Erythroblast (primary cell): ENCODE measurements around the gene IL17D.
"Not testable (repeated sequence)": the region's sequence is repeated elsewhere in the genome, so short reads cannot be mapped to it uniquely, and the experiment has no call there.

Experiments used
- DNase-seq, 2 experiments: peaks; one replicate each; lab custom pipeline; 2025; lab: John Stamatoyannopoulos, UW
- GATA1 ChIP-seq: IDR thresholded peaks from 2 replicates; pipeline ENCODE4 v1.6.1; 2011; ENCODE audit warnings: low read depth, mild to moderate bottlenecking, control low read depth, low read length, moderate library complexity
- POLR2A ChIP-seq: IDR thresholded peaks from 2 replicates; pipeline ENCODE4 v1.6.1; 2011; ENCODE audit warnings: mild to moderate bottlenecking, low read length

IL17D gene

DNA sequence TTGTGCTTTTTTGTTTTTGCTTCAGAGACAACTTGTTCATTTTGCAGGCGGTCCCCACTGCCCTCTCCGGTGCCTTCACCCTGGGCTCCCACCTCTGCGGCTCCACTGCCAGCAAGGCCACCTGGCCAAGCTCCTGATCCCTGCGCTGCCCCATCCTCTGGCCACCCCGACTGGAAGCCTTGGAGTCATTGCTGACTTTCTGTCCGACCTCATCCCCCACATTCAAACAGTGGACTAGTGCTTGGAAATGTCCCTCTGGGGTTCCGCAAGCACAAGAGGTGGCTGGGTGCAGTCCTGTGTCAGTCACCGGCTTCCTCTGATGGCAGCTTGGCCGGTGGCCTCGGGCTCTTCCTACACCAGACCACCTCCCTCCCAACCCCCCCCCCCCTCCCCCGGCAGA lies 17.0 kb downstream of the IL17D start:
- no peak for DNase-seq
- TF ChIP-seq GATA1 (no peak), POLR2A (no peak)

DNA sequence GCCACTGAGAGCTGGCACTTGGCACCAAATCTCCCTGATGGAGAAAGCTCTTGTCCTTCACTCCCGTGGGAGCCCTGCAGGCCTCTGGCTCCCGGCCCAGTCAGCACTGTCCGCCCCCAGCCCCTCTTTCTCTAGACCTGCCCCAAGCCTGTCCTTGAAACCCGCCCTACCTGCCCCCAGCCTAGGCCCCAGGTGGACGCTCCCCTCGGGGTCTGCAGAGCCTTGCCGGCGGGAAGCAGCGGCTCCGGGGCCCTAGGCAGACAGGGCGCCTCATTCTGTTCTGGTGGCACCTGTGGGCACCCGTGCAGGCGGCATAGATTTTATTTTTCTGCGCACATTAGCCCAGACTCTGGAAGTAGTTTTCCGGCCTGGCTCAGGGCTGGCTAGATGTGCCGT lies 17.6 kb downstream of the IL17D start:
- TF ChIP-seq GATA1 (no peak), POLR2A (no peak)

GRCh38 chr13:20721454-20722357 lies 18.2 kb downstream of the IL17D start:
- no peak for TF ChIP-seq POLR2A
- TF ChIP-seq GATA1, result no peak
- peak; percentile 71 to 83 for DNase-seq

More for the DNA sequence above, 17.6 kb downstream of the IL17D start:
- DNase-seq, result no peak

- DNase-seq, result peak in 1 of 2 experiments; percentile 13
Observed at GRCh38 chr13:20727856-20728255, 24.4 kb downstream of the IL17D start.

GRCh38 chr13:20728579-20729311 lies 25.2 kb downstream of the IL17D start:
- TF ChIP-seq POLR2A, result no peak
- TF ChIP-seq GATA1, result no peak
- no peak for DNase-seq

More at GRCh38 chr13:20727856-20728255, 24.4 kb downstream of the IL17D start:
- TF ChIP-seq GATA1 (no peak), POLR2A (no peak)

DNA sequence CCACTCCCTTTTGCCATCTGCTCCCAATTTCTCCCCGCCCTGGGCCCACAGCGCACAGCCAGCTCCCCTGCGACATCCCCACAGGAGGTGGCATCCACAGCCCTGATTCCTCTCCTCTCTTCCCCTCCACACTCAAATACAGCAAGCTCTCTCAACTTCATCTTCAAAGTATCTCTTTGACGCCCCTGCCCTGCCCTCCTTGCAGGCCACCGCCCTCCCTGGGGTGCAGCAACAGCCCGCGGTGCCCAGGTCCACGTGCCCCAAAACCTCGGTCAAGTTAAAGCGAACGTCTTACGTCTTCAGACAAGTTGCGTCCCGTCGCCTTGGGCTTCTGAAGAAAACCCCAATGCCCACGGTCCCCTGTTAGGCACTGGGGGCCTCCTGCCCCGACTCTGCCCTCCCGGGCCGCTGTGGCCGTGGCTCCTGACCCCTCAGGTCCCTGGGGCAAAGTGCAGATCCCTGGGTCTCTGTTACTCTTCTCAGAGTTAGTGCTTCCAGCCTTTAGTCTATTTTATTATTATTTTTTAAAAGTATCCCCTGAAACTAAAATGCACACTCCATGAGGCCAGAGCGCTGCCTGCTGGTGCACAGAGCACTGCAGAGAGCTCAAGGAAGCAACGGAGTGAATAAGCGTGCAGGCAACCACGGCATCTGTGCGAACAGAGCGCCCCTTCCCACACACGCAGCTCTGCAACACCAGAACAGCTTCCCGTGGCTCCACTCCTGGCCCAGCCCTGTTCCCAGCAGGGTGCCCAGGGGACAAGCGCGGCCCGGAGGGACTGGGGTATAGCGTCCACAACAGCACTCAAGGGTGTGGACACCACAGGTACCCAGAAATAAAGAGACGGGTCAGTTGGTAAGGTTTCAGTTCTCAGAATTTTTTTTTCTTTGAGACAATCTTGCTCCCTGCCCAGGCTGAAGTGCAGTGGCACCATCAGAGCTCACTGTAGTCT lies 26.4 kb downstream of the IL17D start:
- no peak for DNase-seq
- no peak for TF ChIP-seq POLR2A
- no peak for TF ChIP-seq GATA1

DNA sequence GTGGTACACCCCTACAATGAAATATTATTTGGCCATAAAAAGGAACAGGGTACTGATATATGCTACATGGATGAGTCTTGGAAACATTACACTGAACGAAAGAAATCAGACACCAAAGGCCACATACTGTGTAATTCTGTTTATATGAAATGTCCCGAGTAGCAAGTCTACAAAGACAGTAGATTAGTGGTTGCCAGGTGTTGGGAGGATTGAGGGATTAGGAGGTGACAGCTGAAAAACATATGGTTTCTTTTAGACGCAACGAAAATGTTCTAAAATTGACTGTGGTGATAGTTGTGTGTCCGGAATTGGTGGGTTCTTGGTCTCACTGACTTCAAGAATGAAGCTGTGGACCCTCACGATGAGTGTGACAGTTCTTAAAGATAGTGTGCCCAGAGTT lies 35.1 kb downstream of the IL17D start:
- no peak for DNase-seq
- TF ChIP-seq POLR2A (no peak), GATA1 (no peak)

DNA sequence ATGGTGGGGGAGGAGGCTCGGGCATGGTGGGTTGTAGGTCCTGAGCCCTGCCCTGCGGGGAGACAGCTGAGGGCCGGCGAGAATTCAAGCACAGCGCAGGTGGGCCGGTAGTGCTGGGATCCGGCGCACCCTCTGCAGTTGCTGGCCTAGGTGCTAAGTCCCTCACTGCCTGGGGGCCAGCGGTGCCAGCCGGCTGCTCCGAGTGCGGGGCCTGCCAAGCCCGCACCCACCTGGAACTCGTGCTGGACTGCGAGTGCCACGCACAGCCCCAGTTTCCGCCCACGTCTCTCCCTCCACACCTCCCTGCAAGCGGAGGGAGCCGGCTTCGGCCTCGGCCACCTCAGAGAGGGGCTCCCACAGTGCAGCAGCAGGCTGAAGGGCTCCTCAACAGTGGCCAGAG lies 36.5 kb downstream of the IL17D start:
- no peak for DNase-seq
- no peak for TF ChIP-seq GATA1
- TF ChIP-seq POLR2A, result no peak

GRCh38 chr13:20743830-20744404 lies 40.4 kb downstream of the IL17D start:
- not testable (repeated sequence) for DNase-seq

GRCh38 chr13:20749377-20749776 lies 45.9 kb downstream of the IL17D start:
- DNase-seq, result no peak
- no peak for TF ChIP-seq GATA1
- no peak for TF ChIP-seq POLR2A

GRCh38 chr13:20754009-20754408 lies 50.5 kb downstream of the IL17D start:
- TF ChIP-seq POLR2A (no peak), GATA1 (no peak)
- DNase-seq, result no peak

DNA sequence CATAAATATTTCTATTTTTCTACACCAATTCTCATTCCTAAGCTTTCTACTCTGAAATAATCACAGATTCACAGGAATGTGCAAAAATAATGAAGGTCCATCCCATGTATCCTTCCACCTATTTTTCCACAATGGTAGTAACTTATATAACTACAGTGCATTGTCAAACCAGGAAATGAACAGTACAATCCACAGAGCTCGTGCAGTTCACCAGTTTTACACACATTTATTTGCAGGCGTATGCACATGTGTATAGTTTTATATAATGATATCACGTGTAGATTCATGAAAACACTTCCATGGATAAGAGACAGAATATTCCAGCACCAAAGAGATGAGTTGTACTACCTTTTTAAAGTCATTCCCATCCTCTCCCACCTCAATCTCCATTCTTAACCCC lies 57.4 kb downstream of the IL17D start:
- DNase-seq, result no peak
- TF ChIP-seq GATA1 (no peak), POLR2A (no peak)

DNA sequence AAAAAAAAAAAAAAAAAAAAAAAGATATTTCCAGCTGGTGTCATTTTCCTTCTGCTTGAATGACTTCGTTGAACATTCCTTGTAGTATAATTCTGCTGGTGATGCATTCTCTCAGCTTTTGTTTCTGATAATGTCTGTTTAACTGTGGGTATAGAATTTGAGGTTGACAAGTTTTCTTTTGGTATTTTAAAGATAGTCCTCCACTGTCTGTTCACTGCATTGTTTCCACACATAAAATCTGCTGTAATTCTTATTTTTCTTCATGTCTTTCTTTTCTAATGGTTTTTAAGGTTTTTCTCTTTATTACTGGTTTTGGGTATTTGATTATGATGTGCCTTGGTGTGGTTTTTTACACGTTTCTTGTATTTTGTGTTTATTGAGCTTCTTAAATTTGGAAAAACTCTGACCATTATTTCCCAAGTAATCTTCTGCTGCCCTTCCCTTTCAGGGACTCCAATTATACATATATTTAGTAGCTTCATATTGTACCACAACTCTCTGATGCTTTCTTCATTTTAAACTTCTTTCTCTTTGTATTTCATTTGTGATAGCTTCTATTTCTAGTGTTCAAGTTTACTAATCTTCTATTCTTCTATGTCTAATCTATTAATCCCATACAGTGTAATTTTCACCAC lies 63.9 kb downstream of the IL17D start:
- no peak for DNase-seq
- no peak for TF ChIP-seq POLR2A
- no peak for TF ChIP-seq GATA1
